HG02759 (cell line): Measurements from ENCODE around the gene ENKUR.

ENCODE experiments used
- ATAC-seq: cut with Tn5 transposase; IDR thresholded peaks from one replicate; pipeline ENCODE4 v1.9.1; 2021; ENCODE audit warnings: mild to moderate bottlenecking, moderate library complexity; ENCODE audit not compliant: unreplicated experiment

Gene ENKUR

GRCh38 chr10:25015828-25016375 is at the start of gene ENKUR:
Gene ENKUR, minus strand, starts transcription at chr10:25016158. Its CDS starts 222 bp downstream, at chr10:25015936.
- peak; percentile 62 for ATAC-seq

GRCh38 chr10:25064401-25064800 is 48.4 kb upstream of the ENKUR start:
- ATAC-seq, result no peak

- no peak for ATAC-seq
These were observed 47.7 kb upstream of the ENKUR start for GRCh38 chr10:25063644-25064043.

GRCh38 chr10:25063157-25063556 is 47.2 kb upstream of the ENKUR start:
- no peak for ATAC-seq

GRCh38 chr10:25061711-25062449 is 45.9 kb upstream of the ENKUR start:
- ATAC-seq, result no peak

GRCh38 chr10:25061125-25061524 is 45.2 kb upstream of the ENKUR start:
- no peak for ATAC-seq

- ATAC-seq, result no peak
These were observed 44.0 kb upstream of the ENKUR start for GRCh38 chr10:25059990-25060389.

GRCh38 chr10:25057886-25058285 is 41.9 kb upstream of the ENKUR start:
- ATAC-seq, result no peak

- ATAC-seq, result no peak
These were observed 40.8 kb upstream of the ENKUR start for GRCh38 chr10:25056726-25057125.

GRCh38 chr10:25052012-25052411 is 36.1 kb upstream of the ENKUR start:
- no peak for ATAC-seq

- ATAC-seq, result no peak
These were observed 34.4 kb upstream of the ENKUR start for GRCh38 chr10:25050402-25050801.

- ATAC-seq, result no peak
These were observed 34.0 kb upstream of the ENKUR start for GRCh38 chr10:25049966-25050365.

- no peak for ATAC-seq
These were observed 32.5 kb upstream of the ENKUR start for GRCh38 chr10:25048450-25048849.

- ATAC-seq, result no peak
These were observed 31.8 kb upstream of the ENKUR start for GRCh38 chr10:25047591-25048301.

- no peak for ATAC-seq
These were observed 31.1 kb upstream of the ENKUR start for GRCh38 chr10:25047088-25047487.

GRCh38 chr10:25046641-25047040 is 30.7 kb upstream of the ENKUR start:
- ATAC-seq, result no peak

- ATAC-seq, result no peak
These were observed 23.6 kb upstream of the ENKUR start for GRCh38 chr10:25039531-25039930.

- ATAC-seq, result no peak
These were observed 22.4 kb upstream of the ENKUR start for GRCh38 chr10:25038325-25038724.

- ATAC-seq, result peak; percentile 82
These were observed 20.4 kb upstream of the ENKUR start for GRCh38 chr10:25036381-25036780.

- no peak for ATAC-seq
These were observed 13.6 kb upstream of the ENKUR start for GRCh38 chr10:25029519-25029918.

- ATAC-seq, result no peak
These were observed 12.8 kb upstream of the ENKUR start for GRCh38 chr10:25028711-25029110.

GRCh38 chr10:25026463-25026862 is 10.5 kb upstream of the ENKUR start:
- ATAC-seq, result no peak
